ENCODE measurements around the gene CAPN14.

- no peak for TF ChIP-seq CTCF (IDR thresholded peaks at IDR 0.05)
- TF ChIP-seq POLR2AphosphoS5 (IDR thresholded peaks at IDR 0.05): no peak
Measured at GRCh38 chr2:31190188-31190587, 27.1 kb downstream of the CAPN14 start.

All from upper lobe of left lung (tissue), 4 donors.